IMR-90 (cell line): ENCODE data around the gene NACC1. TPM values are rescaled to one million over a fixed set of nuclear protein-coding genes. Genes with fewer than 3 reads are reported as not detected.

ENCODE experiments used
- ATAC-seq: fragments of 200-7000 bp; cut with Tn5 transposase; 2 replicates; pipeline ENCODE4 v1.9.1; 2020; ENCODE audit warnings: low read depth, mild to moderate bottlenecking, moderate library complexity
- BruUV-seq: library from RNA; stranded (reverse); fragments of 400-500 nt; replicated peaks from 2 replicates; lab custom pipeline; 2021; lab: Mats Ljungman, UMichigan
- CTCF ChIA-PET: fragments of 300-600 bp; formaldehyde crosslinking; extraction: SDS; loops from one replicate; lab custom pipeline; 2021; ENCODE audit warnings: antibody characterized with exemption; lab: Yijun Ruan, JAX
- POLR2A ChIA-PET: fragments of 300-600 bp; sonication (Branson Sonifier 250); formaldehyde crosslinking; loops from one replicate; lab custom pipeline; 2022; ENCODE audit warnings: antibody characterized with exemption; ENCODE audit not compliant: unreplicated experiment; lab: Charles Lee
- DNase-seq: peaks from one replicate; pipeline ENCODE4 v3.0.0; 2013
- H2AFZ ChIP-seq: replicated peaks from 2 replicates; pipeline ENCODE3; 2013; ENCODE audit warnings: low read length, mild to moderate bottlenecking; ENCODE audit not compliant: poor library complexity
- H2AK5ac ChIP-seq: 2 replicates; pipeline ENCODE4 v1.6.1; 2013; ENCODE audit warnings: low read depth, low read length, inconsistent platforms
- H2AK9ac ChIP-seq: replicated peaks from 2 replicates; pipeline ENCODE3; 2013; ENCODE audit warnings: mild to moderate bottlenecking, low read depth, low read length, moderate library complexity; ENCODE audit not compliant: poor library complexity
- H2BK120ac ChIP-seq: 2 replicates; pipeline ENCODE4 v1.6.1; 2013; ENCODE audit warnings: low read depth, low read length, inconsistent platforms
- H2BK15ac ChIP-seq: 3 replicates; pipeline ENCODE4 v1.6.1; 2013; ENCODE audit warnings: low read depth, low read length, inconsistent platforms
- H2BK20ac ChIP-seq: 2 replicates; pipeline ENCODE4 v1.6.1; 2013; ENCODE audit warnings: low read depth, mild to moderate bottlenecking, inconsistent platforms, low read length, moderate library complexity
- H2BK5ac ChIP-seq: 2 replicates; pipeline ENCODE4 v1.6.1; 2013; ENCODE audit warnings: mild to moderate bottlenecking, low read depth, low read length, inconsistent platforms; ENCODE audit not compliant: poor library complexity, severe bottlenecking
- H3K14ac ChIP-seq: replicated peaks from 2 replicates; pipeline ENCODE4 v1.6.1; 2013; ENCODE audit warnings: low read depth, low read length, inconsistent platforms
- H3K18ac ChIP-seq: 2 replicates; pipeline ENCODE4 v1.6.1; 2013; ENCODE audit warnings: low read depth, low read length, control low read depth
- H3K23ac ChIP-seq: 2 replicates; pipeline ENCODE4 v1.6.1; 2013; ENCODE audit warnings: low read depth, low read length, inconsistent platforms
- H3K27ac ChIP-seq: 2 replicates; pipeline ENCODE4 v1.5.1; 2013; ENCODE audit warnings: mild to moderate bottlenecking, control low read depth, low read length; ENCODE audit not compliant: insufficient read depth
- H3K27me3 ChIP-seq: 2 replicates; pipeline ENCODE4 v1.6.1; 2013; ENCODE audit warnings: low read length; ENCODE audit not compliant: control insufficient read depth, insufficient read depth
- H3K36me3 ChIP-seq: 2 replicates; pipeline ENCODE4 v1.6.1; 2013; ENCODE audit warnings: low read length, mixed read lengths; ENCODE audit not compliant: control insufficient read depth, insufficient read depth
- H3K4ac ChIP-seq: 2 replicates; pipeline ENCODE4 v1.6.1; 2013; ENCODE audit warnings: low read depth, low read length, inconsistent platforms
- H3K4me1 ChIP-seq: 2 replicates; pipeline ENCODE4 v1.6.1; 2013; ENCODE audit warnings: low read length, mixed read lengths; ENCODE audit not compliant: control insufficient read depth, insufficient read depth
- H3K4me2 ChIP-seq: 2 replicates; pipeline ENCODE4 v1.6.1; 2013; ENCODE audit warnings: low read depth, mild to moderate bottlenecking, control low read depth, low read length, moderate library complexity
- H3K4me3 ChIP-seq: 2 replicates; pipeline ENCODE4 v1.5.1; 2013; ENCODE audit warnings: low read depth, mild to moderate bottlenecking, control low read depth, low read length, moderate library complexity; ENCODE audit not compliant: insufficient read depth
- H3K56ac ChIP-seq: 2 replicates; pipeline ENCODE4 v1.6.1; 2013; ENCODE audit warnings: low read length, inconsistent platforms; ENCODE audit not compliant: insufficient read depth; ENCODE audit errors: extremely low read depth
- H3K79me1 ChIP-seq, 2 experiments: 2 replicates each; pipeline ENCODE4 v1.6.1; 2013; ENCODE audit warnings: low read length in 2 of 2, inconsistent platforms in 1 of 2, low read depth in 1 of 2
- H3K9ac ChIP-seq: 2 replicates; pipeline ENCODE4 v1.6.1; 2013; ENCODE audit warnings: low read depth, low read length, control low read depth
- H3K9me1 ChIP-seq: 2 replicates; pipeline ENCODE4 v1.6.1; 2013; ENCODE audit warnings: low read length, inconsistent platforms; ENCODE audit not compliant: insufficient read depth
- H3K9me3 ChIP-seq: 2 replicates; pipeline ENCODE4 v1.6.1; 2013; ENCODE audit warnings: low read length; ENCODE audit not compliant: control insufficient read depth, insufficient read depth
- H4K20me1 ChIP-seq: 2 replicates; pipeline ENCODE4 v1.6.1; 2013; ENCODE audit warnings: low read length, inconsistent platforms; ENCODE audit not compliant: insufficient read depth
- H4K5ac ChIP-seq: 2 replicates; pipeline ENCODE4 v1.6.1; 2013; ENCODE audit warnings: mild to moderate bottlenecking, low read depth, low read length, control low read depth
- H4K8ac ChIP-seq, 2 experiments: 2 replicates each; pipeline ENCODE4 v1.6.1; 2013; ENCODE audit warnings: low read depth in 2 of 2, low read length in 2 of 2, control low read depth in 1 of 2, inconsistent platforms in 1 of 2
- H4K91ac ChIP-seq: 2 replicates; pipeline ENCODE4 v1.6.1; 2013; ENCODE audit warnings: low read depth, low read length, inconsistent platforms; ENCODE audit not compliant: insufficient read depth
- BHLHE40 ChIP-seq: fragments of 150-350 bp; IDR thresholded peaks from 2 replicates; pipeline ENCODE4 v1.6.1; 2016; ENCODE audit warnings: mild to moderate bottlenecking, low read depth, low read length
- CEBPB ChIP-seq: IDR thresholded peaks from 2 replicates; pipeline ENCODE4 v1.6.1; 2012; ENCODE audit warnings: low read depth, low read length, improper control_type of control experiment
- ELK1 ChIP-seq: fragments of 150-350 bp; IDR thresholded peaks from 2 replicates; pipeline ENCODE4 v1.6.1; 2016; ENCODE audit warnings: low read depth, mild to moderate bottlenecking, low read length, moderate library complexity, borderline replicate concordance
- MAFK ChIP-seq: IDR thresholded peaks from 2 replicates; pipeline ENCODE4 v1.6.1; 2012; ENCODE audit warnings: low read depth, low read length, improper control_type of control experiment
- MAZ ChIP-seq: IDR thresholded peaks from 2 replicates; pipeline ENCODE4 v1.6.1; 2012; ENCODE audit warnings: low read depth, mild to moderate bottlenecking, low read length, improper control_type of control experiment, moderate library complexity, borderline replicate concordance
- NFE2L2 ChIP-seq: fragments of 150-350 bp; IDR thresholded peaks from 2 replicates; pipeline ENCODE4 v1.6.1; 2016; ENCODE audit warnings: low read depth, mild to moderate bottlenecking, low read length
- POLR2A ChIP-seq: IDR thresholded peaks from 2 replicates; pipeline ENCODE4 v1.6.1; 2012; ENCODE audit warnings: mild to moderate bottlenecking, low read depth, low read length
- RAD21 ChIP-seq: IDR thresholded peaks from 2 replicates; pipeline ENCODE4 v1.6.1; 2012; ENCODE audit warnings: low read length, improper control_type of control experiment
- RCOR1 ChIP-seq: IDR thresholded peaks from 2 replicates; pipeline ENCODE4 v1.6.1; 2012; ENCODE audit warnings: mild to moderate bottlenecking, low read length, improper control_type of control experiment; ENCODE audit not compliant: insufficient replicate concordance
- SMC3 ChIP-seq: fragments of 150-350 bp; IDR thresholded peaks from 2 replicates; pipeline ENCODE4 v1.6.1; 2016; ENCODE audit warnings: low read depth, mild to moderate bottlenecking, antibody characterized with exemption, low read length, moderate library complexity
- WGBS, 2 experiments: methylation state at CpG; one replicate each; pipeline versions ENCODE4 v1.1.5 to v1.1.7; 2013; ENCODE audit warnings: missing lambda C conversion rate in 2 of 2; ENCODE audit not compliant: insufficient read length in 1 of 2; ENCODE audit errors: extremely low coverage in 2 of 2; 5-methylcytosine and 5-hydroxymethylcytosine counted together
- dilution Hi-C: fragments of 300-500 bp; cut with HindIII; formaldehyde crosslinking; loops from one replicate; pipeline ENCODE4 v1.14.3; 2018; ENCODE audit warnings: low sequenced_read_pairs; ENCODE audit not compliant: unreplicated experiment
- in situ Hi-C: fragments of 300-500 bp; cut with MboI; formaldehyde crosslinking; loops from 3 replicates; pipeline ENCODE4 v1.14.3; 2019; ENCODE audit warnings: low sequenced_read_pairs, inconsistent platforms, mixed read lengths
- intact Hi-C: fragments of 100-400 bp; cut with micrococcal nuclease; formaldehyde crosslinking; loops from 2 replicates; pipeline ENCODE4 v1.10.0; 2022
- polyA plus RNA-seq, 3 experiments: library from polyadenylated mRNA; depleted of rRNA; stranded (reverse); fragments of >200 nt; gene quantifications; 2 replicates each; pipeline ENCODE4 v1.2.3, GENCODE V29; 2012; ENCODE audit warnings: low replicate concordance in 1 of 3
- total RNA-seq: library from RNA; depleted of rRNA; stranded (reverse); fragments of >200 nt; gene quantifications from 2 replicates; pipeline ENCODE4 v1.2.3, GENCODE V29; 2012

NACC1 gene
- total and polyA plus RNA-seq, 2 of the 4 experiments (the other 2 are of a cell fraction), result 42.5 to 181 TPM

GRCh38 chr19:13120817-13121216, 2.8 kb downstream of the NACC1 start:
- peak overlapping the region; percentile 71; the same call in 1 of the 3 replicates for H2BK15ac ChIP-seq
- H3K4ac ChIP-seq, result peak overlapping the region; percentile 88
- peak overlapping the region; percentile 76 for H3K4me2 ChIP-seq
- H3K4me1 ChIP-seq, result peaks cover 22% of the 10 kb centered on the region
- H2AFZ ChIP-seq, result peak overlapping the region; percentile 52
- peaks cover 0 to 76% of the 10 kb centered on the region in 2 experiments; a peak in 3 of 4 replicates for H3K79me1 ChIP-seq
- TF ChIP-seq MAFK (no peak), ELK1 (no peak), MAZ (no peak), NFE2L2 (no peak), RCOR1 (peak; percentile 17), RAD21 (peak; percentile 28), CEBPB (peak; percentile 72), BHLHE40 (no peak), POLR2A (peak; percentile 59; the same call in 1 of the 2 replicates), SMC3 (peak; percentile 22; the same call in 1 of the 2 replicates)
- DNase-seq (peak; percentile 85), ATAC-seq (peak; percentile 5)
- peak overlapping the region; percentile 85 for H3K14ac ChIP-seq
- H3K36me3 ChIP-seq, result peaks cover 16% of the 10 kb centered on the region
- peak overlapping the region in 1 of 2 experiments; percentile 8; a peak in 2 of 4 replicates for H4K8ac ChIP-seq
- H4K91ac ChIP-seq, result peak overlapping the region; percentile 65; the same call in 1 of the 2 replicates
- dilution Hi-C loops (no loop called here), in situ Hi-C loops (no loop called here), intact Hi-C loops (no loop called here)
- peak overlapping the region; percentile 90 for H2AK9ac ChIP-seq
- H2AK5ac ChIP-seq, result peak overlapping the region; percentile 95
- H4K5ac ChIP-seq, result peak overlapping the region; percentile 25; the same call in 1 of the 2 replicates
- H2BK5ac ChIP-seq, result peak overlapping the region; percentile 94
- H4K20me1 ChIP-seq, result peaks cover 65% of the 10 kb centered on the region
- peak overlapping the region; percentile 6; the same call in 1 of the 2 replicates for H3K4me3 ChIP-seq
- no peaks in the 10 kb centered on the region for H3K27me3 ChIP-seq
- peak overlapping the region; percentile 69 for H3K27ac ChIP-seq
- no peak overlapping the region for H2BK20ac ChIP-seq
- WGBS, 2 experiments, result 66% methylated on average over 2 of the region's 10 CpGs; no CpG with 5 or more reads in 1 of the 2 experiments
- peak overlapping the region; percentile 95 for H3K23ac ChIP-seq
- peak overlapping the region; percentile 44 for H3K9ac ChIP-seq
- no peak overlapping the region for H3K56ac ChIP-seq
- H3K9me1 ChIP-seq, result peaks cover 26% of the 10 kb centered on the region
- H2BK120ac ChIP-seq, result peak overlapping the region; percentile 49
- POLR2A ChIA-PET, result no interaction called here
- no peak overlapping the region for H3K18ac ChIP-seq
- no peaks in the 10 kb centered on the region for H3K9me3 ChIP-seq
- no TSS peak for BruUV-seq
- CTCF ChIA-PET, result interaction anchor here (1.0 kb wide), 1 partner anchor 155 kb away, joined by 3 read pairs; no protein-coding TSS in a partner anchor
